ENCODE data around the gene SESN1. TPM values are rescaled to one million over a fixed set of nuclear protein-coding genes. Genes with fewer than 3 reads are reported as not detected.
"Not testable (repeated sequence)": the region's sequence is repeated elsewhere in the genome, so short reads cannot be mapped to it uniquely, and the experiment has no call there.

Gene SESN1
- polyA plus RNA-seq, 5 donors = 51.7 to 86.7 (median 79.9) TPM

- DNase-seq = peak; percentile 57 to 68
Measured at GRCh38 chr6:109002051-109002697, 92.5 kb downstream of the SESN1 start.

GRCh38 chr6:109001291-109001894 is 93.3 kb downstream of the SESN1 start:
- peak; percentile 62 to 77 for DNase-seq

GRCh38 chr6:109000289-109000688 is 94.4 kb downstream of the SESN1 start:
- DNase-seq = no peak

GRCh38 chr6:108999428-108999827 is 95.2 kb downstream of the SESN1 start:
- DNase-seq = no peak

- DNase-seq = peak; percentile 31 to 46
Measured at GRCh38 chr6:108998485-108998884, 96.2 kb downstream of the SESN1 start.

GRCh38 chr6:108996208-108996607 is 98.4 kb downstream of the SESN1 start:
- no peak for DNase-seq

GRCh38 chr6:108995296-108995695 is 99.3 kb downstream of the SESN1 start:
- DNase-seq = no peak

GRCh38 chr6:108993876-108994275 is 100.8 kb downstream of the SESN1 start:
- no peak for DNase-seq

GRCh38 chr6:108989700-108990099 is 104.9 kb downstream of the SESN1 start:
- DNase-seq = no peak

GRCh38 chr6:108988765-108989164 is 105.9 kb downstream of the SESN1 start:
- DNase-seq = no peak

GRCh38 chr6:108988296-108988695 is 106.3 kb downstream of the SESN1 start:
- no peak for DNase-seq

- DNase-seq = no peak
Measured at GRCh38 chr6:108987156-108987555, 107.5 kb downstream of the SESN1 start.

GRCh38 chr6:108985301-108985700 is 109.3 kb downstream of the SESN1 start:
- DNase-seq = no peak

GRCh38 chr6:108983151-108983550 is 111.5 kb downstream of the SESN1 start:
- DNase-seq = no peak

GRCh38 chr6:108982154-108983113 is 112.2 kb downstream of the SESN1 start:
- no peak for DNase-seq

- DNase-seq = not testable (repeated sequence)
Measured at GRCh38 chr6:108978638-108979037, 116.0 kb downstream of the SESN1 start.

- no peak for DNase-seq
Measured at GRCh38 chr6:108974201-108974600, 120.4 kb downstream of the SESN1 start.

- no peak for DNase-seq
Measured at GRCh38 chr6:108969776-108970175, 124.9 kb downstream of the SESN1 start.

GRCh38 chr6:108968325-108969316 is 126.0 kb downstream of the SESN1 start:
- no peak for DNase-seq

- no peak for DNase-seq
Measured at GRCh38 chr6:108966855-108967755, 127.5 kb downstream of the SESN1 start.

Data from right lung (tissue), 5 donors.